K562 (cell line): ENCODE results near the gene SYMPK. TPM values are rescaled to one million over a fixed set of nuclear protein-coding genes. Genes with fewer than 3 reads are reported as not detected.
A peak's percentile ranks its signal among the peaks of the same experiment; 100 is the strongest.

Experiments used
- ATAC-seq: fragments of 200-7000 bp; cut with Tn5 transposase; 3 replicates; pipeline ENCODE4 v1.9.1; 2020; ENCODE audit warnings: moderate library complexity
- BruUV-seq: library from RNA; stranded (reverse); fragments of 400-500 nt; replicated peaks from 2 replicates; lab custom pipeline; 2021; lab: Mats Ljungman, UMichigan
- CTCF ChIA-PET: fragments of 300-600 bp; formaldehyde crosslinking; extraction: SDS; loops from one replicate; lab custom pipeline; 2021; ENCODE audit warnings: low intra/inter-chr PET ratio; lab: Yijun Ruan, JAX
- POLR2A ChIA-PET: fragments of 300-600, 350-650 bp; sonication (Branson Sonifier 250); formaldehyde crosslinking; extraction: SDS; loops from one replicate; lab custom pipeline; 2021; ENCODE audit warnings: antibody characterized with exemption, inconsistent platforms; lab: Yijun Ruan, JAX
- DNase-seq, 4 experiments: peaks; one replicate each; pipeline versions ENCODE4 v3.0.0 to v3.0.0-alpha.2; 2011 to 2018; ENCODE audit warnings: low spot score in 3 of 4, mixed read lengths in 3 of 4; ENCODE audit errors: extremely low read depth in 1 of 4
- FAIRE-seq: peaks from 2 replicates; lab custom pipeline; 2011; peaks lifted over from hg19 to GRCh38; lab: Jason Lieb, UNC
- H2AFZ ChIP-seq: 2 replicates; pipeline ENCODE4 v1.6.0; 2011; ENCODE audit warnings: low read depth, low read length, control low read depth, inconsistent platforms
- H3K27ac ChIP-seq: fragments of 200-600 bp; 3 replicates; pipeline ENCODE4 v1.8.0; 2011; ENCODE audit warnings: low read depth, mild to moderate bottlenecking, control low read depth, inconsistent platforms, low read length, moderate library complexity, mixed read lengths; ENCODE audit errors: extremely low read depth
- H3K27me3 ChIP-seq, 2 experiments: fragments of 300-600 bp in 1 of 2; 2 replicates in 1 of 2; 3 replicates in 1 of 2; pipeline versions ENCODE4 v1.6.0 to v1.8.0; 2011; ENCODE audit warnings: inconsistent platforms in 2 of 2, low read length in 2 of 2, mild to moderate bottlenecking in 1 of 2, mixed read lengths in 1 of 2, moderate library complexity in 1 of 2; ENCODE audit not compliant: control insufficient read depth in 2 of 2, insufficient read depth in 2 of 2
- H3K36me3 ChIP-seq: fragments of 300-600 bp; 3 replicates; pipeline ENCODE4 v1.8.0; 2011; ENCODE audit warnings: mild to moderate bottlenecking, low read length, inconsistent platforms; ENCODE audit not compliant: control insufficient read depth, insufficient read depth
- H3K4me1 ChIP-seq, 2 experiments: fragments of 200-600 bp in 1 of 2; replicated peaks in 1 of 2; 2 replicates in 1 of 2; 3 replicates in 1 of 2; pipeline versions ENCODE4 v1.5.1 to v1.8.0; 2011; ENCODE audit warnings: inconsistent platforms in 2 of 2, low read length in 2 of 2, mild to moderate bottlenecking in 1 of 2, mixed read lengths in 1 of 2, moderate library complexity in 1 of 2; ENCODE audit not compliant: control insufficient read depth in 2 of 2, insufficient read depth in 2 of 2
- H3K4me2 ChIP-seq: 2 replicates; pipeline ENCODE4 v1.6.1; 2011; ENCODE audit warnings: low read length, control low read depth, inconsistent platforms, mixed read lengths; ENCODE audit not compliant: insufficient read depth
- H3K4me3 ChIP-seq: fragments of 200-600 bp; sonication (generic), shearing (Covaris generic); 2 replicates; pipeline ENCODE4 v1.5.1; 2016; ENCODE audit warnings: control low read depth, inconsistent platforms
- H3K79me2 ChIP-seq: fragments of 200-600 bp; 3 replicates; pipeline ENCODE4 v1.8.0; 2011; ENCODE audit warnings: low read length, inconsistent platforms; ENCODE audit not compliant: control insufficient read depth, insufficient read depth
- H3K9ac ChIP-seq, 2 experiments: 2 replicates each; pipeline versions ENCODE4 v1.6.0 to v1.6.1; 2011; ENCODE audit warnings: low read depth in 2 of 2, low read length in 2 of 2, control low read depth in 1 of 2, inconsistent platforms in 1 of 2, mild to moderate bottlenecking in 1 of 2, mixed read lengths in 1 of 2; ENCODE audit not compliant: insufficient read depth in 1 of 2
- H3K9me1 ChIP-seq: one replicate; pipeline ENCODE4 v1.6.0; 2011; ENCODE audit warnings: inconsistent platforms, mild to moderate bottlenecking, low read length, moderate library complexity; ENCODE audit not compliant: control insufficient read depth, insufficient read depth
- H3K9me3 ChIP-seq: replicated peaks from 2 replicates; pipeline ENCODE4 v1.5.1; 2011; ENCODE audit warnings: low read depth, low read length, inconsistent platforms; ENCODE audit not compliant: control insufficient read depth, insufficient read depth
- H4K20me1 ChIP-seq: replicated peaks from 2 replicates; pipeline ENCODE4 v1.6.1; 2011; ENCODE audit warnings: low read length, inconsistent platforms, mixed read lengths; ENCODE audit not compliant: control insufficient read depth, insufficient read depth
- ARID1B ChIP-seq: fragments of 450-650 bp; IDR thresholded peaks from 2 replicates; pipeline ENCODE4 v1.6.1; 2016; ENCODE audit warnings: antibody characterized with exemption, mild to moderate bottlenecking, inconsistent platforms
- CBFA2T2 ChIP-seq: fragments of 450-650 bp; conservative IDR thresholded peaks from 2 replicates; pipeline ENCODE4 v1.6.1; 2017; ENCODE audit warnings: mild to moderate bottlenecking
- GABPB2 ChIP-seq: fragments of 250-450 bp; sonication (Bioruptor Pico); conservative IDR thresholded peaks from 2 replicates; pipeline ENCODE4 v1.5.1; 2021; ENCODE audit warnings: mild to moderate bottlenecking
- KDM2B ChIP-seq: fragments of 250-450 bp; sonication (Bioruptor Pico); IDR thresholded peaks from 2 replicates; pipeline ENCODE4 v1.8.0; 2021; ENCODE audit warnings: mild to moderate bottlenecking, moderate library complexity
- KLF16 ChIP-seq: IDR thresholded peaks from 2 replicates; pipeline ENCODE4 v1.6.1; 2016; ENCODE audit warnings: antibody characterized with exemption
- NR2C1 ChIP-seq, 2 experiments: fragments of 450-650 bp; IDR thresholded peaks; 2 replicates each; pipeline ENCODE4 v1.6.1; 2017; ENCODE audit warnings: mild to moderate bottlenecking in 2 of 2, antibody characterized with exemption in 1 of 2, inconsistent platforms in 1 of 2, missing compliant biosample characterization in 1 of 2, missing genetic modification characterization in 1 of 2
- SMAD1 ChIP-seq: fragments of 150-350 bp; IDR thresholded peaks from 2 replicates; pipeline ENCODE4 v1.6.1; 2014; ENCODE audit warnings: low read length, low read depth; ENCODE audit not compliant: partially characterized antibody
- WGBS: fragments of 100-300 bp; shearing (Covaris generic); methylation state at CpG from one replicate; pipeline ENCODE4 v1.1.6; 2016; ENCODE audit warnings: low coverage, mixed read lengths; ENCODE audit not compliant: insufficient coverage; ENCODE audit errors: missing lambda C conversion rate; 5-methylcytosine and 5-hydroxymethylcytosine counted together
- in situ Hi-C: fragments of 300-500 bp; cut with MboI; formaldehyde crosslinking; loops from 4 replicates; pipeline ENCODE4 v1.15.0; 2018; ENCODE audit warnings: inconsistent platforms, mixed read lengths
- intact Hi-C: fragments of 100-400 bp; cut with micrococcal nuclease; formaldehyde crosslinking; loops from 2 replicates; pipeline ENCODE4 v1.14.2; 2022
- polyA plus RNA-seq, 8 experiments: library from polyadenylated mRNA; depleted of rRNA in 4 of 8; stranded (reverse) in 5 of 8; unstranded in 3 of 8; fragments of >200 nt; fragmentation: Nextera tagmentation in 2 of 8; fragmentation: Illumina TruSeq in 1 of 8; extraction: Ambion mirVana in 2 of 8; extraction: Trizol in 1 of 8; gene quantifications; 2 replicates each; pipeline versions ENCODE4 v1.2.1 to v1.2.3, GENCODE V29; 2011 to 2014; ENCODE audit warnings: inconsistent platforms in 1 of 8, missing spikeins in 1 of 8
- total RNA-seq, 7 experiments: library from RNA; depleted of rRNA in 6 of 7; stranded (reverse); fragments of >200 nt in 6 of 7; fragmentation: Illumina TruSeq in 2 of 7; extraction: Trizol in 2 of 7; gene quantifications; 2 replicates each; pipeline versions ENCODE4 v1.2.1 to v1.2.3, GENCODE V29; 2011 to 2021; ENCODE audit warnings: low replicate concordance in 1 of 7
- TF ChIP-seq, protein P1 (sequence below), 2 experiments: fragments of 450-650 bp in 1 of 2; sonication (generic) in 1 of 2; formaldehyde crosslinking in 1 of 2; IDR thresholded peaks in 1 of 2; conservative IDR thresholded peaks in 1 of 2; 2 replicates each; pipeline versions ENCODE4 v1.6.1 to v1.8.1; 2016 to 2023; ENCODE audit warnings: mild to moderate bottlenecking in 2 of 2, moderate library complexity in 2 of 2, inconsistent platforms in 1 of 2, missing genetic modification reagents in 1 of 2
- TF ChIP-seq, protein P2 (sequence below), 2 experiments: fragments of 450-650 bp; formaldehyde crosslinking in 1 of 2; IDR thresholded peaks; 2 replicates each; pipeline versions ENCODE4 v1.4.0 to v1.6.1; 2014 to 2020; ENCODE audit warnings: mild to moderate bottlenecking in 2 of 2, borderline replicate concordance in 1 of 2, low read depth in 1 of 2

SYMPK gene
- total and polyA plus RNA-seq, 9 of the 15 experiments (the other 6 are each of a cell fraction or from before 2014, with no cell fraction given), result 0.73 to 95.5 (median 58.4) TPM

- TF ChIP-seq, protein P1, sequence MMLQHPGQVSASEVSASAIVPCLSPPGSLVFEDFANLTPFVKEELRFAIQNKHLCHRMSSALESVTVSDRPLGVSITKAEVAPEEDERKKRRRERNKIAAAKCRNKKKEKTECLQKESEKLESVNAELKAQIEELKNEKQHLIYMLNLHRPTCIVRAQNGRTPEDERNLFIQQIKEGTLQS (IDR thresholded peaks at IDR 0.05), result no peak
- TF ChIP-seq, protein P1 (CRISPR knock-in tag; conservative IDR thresholded peaks at IDR 0.05), result no peak
- TF ChIP-seq KDM2B (CRISPR knock-in tag) (no peak), GABPB2 (CRISPR knock-in tag) (no peak)
- TF ChIP-seq, all 486 proteins: peak for 30
Measured at GRCh38 chr19:45889210-45889885, 26.4 kb upstream of the SYMPK start (continued).

DNA sequence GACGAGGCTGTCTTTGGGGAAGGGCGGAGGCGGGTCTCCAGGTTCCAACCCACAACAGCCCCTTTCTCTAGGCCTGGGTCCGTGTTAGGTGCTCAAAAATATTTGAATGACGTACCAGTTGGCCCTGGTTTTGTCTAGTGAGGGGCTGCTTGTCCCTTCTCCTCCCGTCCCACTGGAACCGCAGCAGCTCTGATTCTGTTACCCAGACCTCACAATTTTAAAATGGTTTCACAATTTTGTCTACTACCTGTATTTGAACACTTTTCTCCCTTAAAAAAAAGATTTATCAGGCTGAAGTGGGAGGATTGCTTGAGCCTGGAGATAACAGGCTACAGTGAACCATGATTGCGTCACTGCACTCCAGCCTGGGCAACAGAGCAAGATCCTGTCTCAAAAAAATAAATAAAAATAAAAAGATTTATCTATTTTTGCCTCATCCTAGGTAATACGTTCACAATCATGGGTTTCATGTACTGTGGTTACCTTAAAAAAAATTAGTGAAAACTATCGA lies 24.3 kb upstream of the SYMPK start:
- no peak for FAIRE-seq
- Histone ChIP-seq H3K27me3 (no peaks in the 10 kb centered on the region), H3K4me1 (peaks cover 32 to 57% of the 10 kb centered on the region in 2 experiments; a peak in 4 of 5 replicates), H3K36me3 (peaks cover 13% of the 10 kb centered on the region; the same call in 1 of the 3 replicates), H3K79me2 (peaks cover 25% of the 10 kb centered on the region), H3K4me2 (peak overlapping the region; percentile 87), H2AFZ (peak overlapping the region; percentile 93), H3K27ac (peak overlapping the region; percentile 94), H3K9ac (peak overlapping the region; percentile 80 to 97), H3K4me3 (peak overlapping the region; percentile 58), H3K9me1 (no peaks in the 10 kb centered on the region), H4K20me1 (no peaks in the 10 kb centered on the region), H3K9me3 (no peaks in the 10 kb centered on the region)
- DNase-seq, result no peak
- CTCF ChIA-PET, result interaction anchor here (2.6 kb wide), 1 partner anchor 23 kb away, joined by 14 read pairs; the partner anchor contains the start of genes FOXA3 and SYMPK
- ATAC-seq, result no peak
- TSS peak; percentile 89 for BruUV-seq
- intact Hi-C loops, result no loop called here
- WGBS, result 19% methylated on average over 10 of the region's 10 CpGs
- POLR2A ChIA-PET, result interaction anchor here (0.6 to 2.0 kb wide), 2 partner anchors 14 to 524 kb away, joined by 3 to 4 read pairs; no protein-coding TSS in a partner anchor
- in situ Hi-C loops, result no loop called here
- TF ChIP-seq SMAD1, result no peak
- TF ChIP-seq, protein P2, sequence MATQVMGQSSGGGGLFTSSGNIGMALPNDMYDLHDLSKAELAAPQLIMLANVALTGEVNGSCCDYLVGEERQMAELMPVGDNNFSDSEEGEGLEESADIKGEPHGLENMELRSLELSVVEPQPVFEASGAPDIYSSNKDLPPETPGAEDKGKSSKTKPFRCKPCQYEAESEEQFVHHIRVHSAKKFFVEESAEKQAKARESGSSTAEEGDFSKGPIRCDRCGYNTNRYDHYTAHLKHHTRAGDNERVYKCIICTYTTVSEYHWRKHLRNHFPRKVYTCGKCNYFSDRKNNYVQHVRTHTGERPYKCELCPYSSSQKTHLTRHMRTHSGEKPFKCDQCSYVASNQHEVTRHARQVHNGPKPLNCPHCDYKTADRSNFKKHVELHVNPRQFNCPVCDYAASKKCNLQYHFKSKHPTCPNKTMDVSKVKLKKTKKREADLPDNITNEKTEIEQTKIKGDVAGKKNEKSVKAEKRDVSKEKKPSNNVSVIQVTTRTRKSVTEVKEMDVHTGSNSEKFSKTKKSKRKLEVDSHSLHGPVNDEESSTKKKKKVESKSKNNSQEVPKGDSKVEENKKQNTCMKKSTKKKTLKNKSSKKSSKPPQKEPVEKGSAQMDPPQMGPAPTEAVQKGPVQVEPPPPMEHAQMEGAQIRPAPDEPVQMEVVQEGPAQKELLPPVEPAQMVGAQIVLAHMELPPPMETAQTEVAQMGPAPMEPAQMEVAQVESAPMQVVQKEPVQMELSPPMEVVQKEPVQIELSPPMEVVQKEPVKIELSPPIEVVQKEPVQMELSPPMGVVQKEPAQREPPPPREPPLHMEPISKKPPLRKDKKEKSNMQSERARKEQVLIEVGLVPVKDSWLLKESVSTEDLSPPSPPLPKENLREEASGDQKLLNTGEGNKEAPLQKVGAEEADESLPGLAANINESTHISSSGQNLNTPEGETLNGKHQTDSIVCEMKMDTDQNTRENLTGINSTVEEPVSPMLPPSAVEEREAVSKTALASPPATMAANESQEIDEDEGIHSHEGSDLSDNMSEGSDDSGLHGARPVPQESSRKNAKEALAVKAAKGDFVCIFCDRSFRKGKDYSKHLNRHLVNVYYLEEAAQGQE (IDR thresholded peaks at IDR 0.05; ENCODE audit: borderline replicate concordance), result peak; percentile 45; the same call in 1 of the 2 replicates
- TF ChIP-seq, protein P2 (CRISPR knock-in tag; IDR thresholded peaks at IDR 0.05; ENCODE audit: low read depth), result no peak
- TF ChIP-seq NR2C1 (IDR thresholded peaks at IDR 0.05), result no peak
- TF ChIP-seq NR2C1 (tag; IDR thresholded peaks at IDR 0.05), result peak; percentile 57; the same call in 1 of the 2 replicates
- TF ChIP-seq KLF16, result peak; percentile 68; the same call in 1 of the 2 replicates
- peak; percentile 46 for TF ChIP-seq CBFA2T2
- TF ChIP-seq ARID1B, result peak; percentile 75
